IPS DF 4.7 (cell line): Measurements from ENCODE around the gene PRTN3.
"Not testable (repeated sequence)": the region's sequence is repeated elsewhere in the genome, so short reads cannot be mapped to it uniquely, and the experiment has no call there.

Source experiments
- DNase-seq: peaks from one replicate; pipeline ENCODE4 v3.0.0-alpha.2; 2013; ENCODE audit warnings: low spot score; ENCODE audit errors: extremely low read depth

PRTN3 gene

DNA sequence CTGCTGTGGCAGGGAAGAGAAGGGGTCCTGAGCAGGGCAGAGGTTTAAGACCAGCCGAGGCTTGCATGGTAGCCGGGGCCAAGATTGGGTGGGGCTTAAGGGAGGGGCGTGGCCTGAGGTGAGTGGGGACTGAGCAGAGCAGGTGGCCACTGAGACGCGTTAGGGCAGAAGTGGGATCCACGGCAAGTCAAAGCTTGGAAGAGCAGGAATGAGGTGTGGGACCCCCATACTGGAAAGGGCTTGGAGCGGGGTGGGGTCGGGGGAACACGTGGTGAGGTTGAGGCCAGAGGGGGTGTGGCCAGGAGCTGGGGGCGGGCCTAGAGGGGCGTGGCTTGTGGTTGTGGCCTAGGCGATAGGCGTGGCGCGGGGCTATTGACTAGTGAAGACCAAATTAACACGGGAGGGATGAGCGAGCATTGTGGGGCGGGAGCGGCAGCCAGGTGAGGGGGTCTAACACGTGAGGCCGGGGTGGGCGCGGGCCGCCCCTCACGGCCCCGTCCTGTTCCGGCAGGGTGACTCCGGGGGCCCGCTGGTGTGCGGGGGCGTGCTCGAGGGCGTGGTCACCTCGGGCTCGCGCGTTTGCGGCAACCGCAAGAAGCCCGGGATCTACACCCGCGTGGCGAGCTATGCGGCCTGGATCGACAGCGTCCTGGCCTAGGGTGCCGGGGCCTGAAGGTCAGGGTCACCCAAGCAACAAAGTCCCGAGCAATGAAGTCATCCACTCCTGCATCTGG is 21.9 kb downstream of the PRTN3 start:
- DNase-seq: no peak

DNA sequence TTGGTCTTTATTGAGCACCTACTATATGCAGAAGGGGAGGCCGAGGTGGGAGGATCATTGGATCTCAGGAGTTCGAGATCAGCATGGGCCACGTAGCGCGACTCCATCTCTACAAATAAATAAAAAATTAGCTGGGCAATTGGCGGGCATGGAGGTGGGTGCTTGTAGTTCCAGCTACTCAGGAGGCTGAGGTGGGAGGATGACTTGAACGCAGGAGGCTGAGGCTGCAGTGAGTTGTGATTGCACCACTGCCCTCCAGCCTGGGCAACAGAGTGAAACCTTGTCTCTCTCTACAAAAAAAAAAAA is 22.5 kb downstream of the PRTN3 start:
- no peak for DNase-seq

- no peak for DNase-seq
Measured at GRCh38 chr19:866769-867300, 26.0 kb downstream of the PRTN3 start.

- no peak for DNase-seq
Measured at GRCh38 chr19:867301-867793, 26.5 kb downstream of the PRTN3 start.

DNA sequence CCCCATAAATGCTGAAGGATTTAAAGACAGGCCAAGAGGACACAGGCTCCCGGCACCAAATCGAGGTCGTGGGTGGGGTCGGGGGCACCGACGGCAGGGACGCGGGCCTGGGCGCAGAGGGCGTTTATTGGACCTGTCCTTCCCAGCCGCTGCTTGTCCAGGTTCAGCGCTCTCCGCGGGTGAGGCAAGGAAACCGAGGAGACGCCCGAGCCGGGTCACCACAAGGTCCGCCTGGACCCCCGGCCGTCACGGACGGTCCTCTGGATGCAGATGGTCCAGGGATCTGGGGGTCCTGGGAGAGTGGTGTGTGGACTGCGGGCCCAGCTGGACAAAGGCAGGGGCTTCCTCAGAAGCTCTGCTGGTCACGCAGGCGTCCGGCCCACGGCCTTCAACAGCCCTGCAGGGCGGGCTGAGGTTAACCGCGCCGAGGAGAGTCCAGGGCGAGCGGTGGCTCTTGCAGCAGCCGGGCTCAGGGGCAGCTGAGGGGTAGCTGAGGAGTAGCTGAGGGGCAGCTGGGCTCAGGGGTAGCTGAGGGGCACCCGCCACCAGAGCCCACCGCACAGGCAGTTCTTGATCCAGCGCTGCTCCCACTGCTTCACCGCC is 27.2 kb downstream of the PRTN3 start:
- no peak for DNase-seq

GRCh38 chr19:868458-869244 is 27.9 kb downstream of the PRTN3 start:
- DNase-seq: no peak

GRCh38 chr19:869245-870177 is 28.7 kb downstream of the PRTN3 start:
- DNase-seq: no peak

- no peak for DNase-seq
Measured at GRCh38 chr19:870314-870713, 29.5 kb downstream of the PRTN3 start.

- DNase-seq: no peak
Measured at GRCh38 chr19:870963-871401, 30.2 kb downstream of the PRTN3 start.

GRCh38 chr19:871446-872265 is 30.9 kb downstream of the PRTN3 start:
- no peak for DNase-seq

DNA sequence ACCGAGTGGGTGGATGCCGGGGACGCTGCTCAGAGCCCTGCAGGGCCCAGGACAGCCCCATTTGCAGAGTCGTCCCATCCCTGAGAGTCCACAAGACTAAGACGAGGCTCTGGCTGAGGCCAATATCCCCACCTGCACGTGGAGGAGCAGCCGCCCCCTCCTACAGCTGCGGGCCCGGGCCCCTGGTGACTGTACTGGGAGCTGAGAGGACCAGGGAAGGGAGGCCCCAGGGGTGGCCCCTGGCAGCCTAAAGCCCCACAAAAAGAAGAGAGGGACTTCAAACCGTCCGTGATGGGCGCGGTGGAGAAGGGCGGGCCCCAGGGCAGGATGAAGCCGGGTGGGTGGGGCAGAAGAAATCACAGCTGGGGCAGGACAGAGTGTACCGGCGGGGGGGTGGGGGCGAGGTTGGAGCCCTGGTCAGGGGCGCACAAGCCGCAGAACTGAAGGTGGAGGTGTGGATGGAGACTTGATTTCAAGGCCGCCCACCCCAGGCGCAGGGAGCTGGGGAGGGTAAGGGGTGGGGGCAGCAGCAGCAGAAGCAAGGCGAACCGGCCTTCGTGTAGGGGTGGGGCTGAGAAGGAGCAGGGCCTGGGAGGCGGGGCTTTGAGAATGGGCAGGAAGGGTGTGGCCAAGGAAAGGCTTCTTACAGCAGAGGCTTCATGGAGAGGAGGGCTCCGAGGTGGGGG is 31.6 kb downstream of the PRTN3 start:
- DNase-seq: no peak

GRCh38 chr19:873084-873483 is 32.3 kb downstream of the PRTN3 start:
- no peak for DNase-seq

DNA sequence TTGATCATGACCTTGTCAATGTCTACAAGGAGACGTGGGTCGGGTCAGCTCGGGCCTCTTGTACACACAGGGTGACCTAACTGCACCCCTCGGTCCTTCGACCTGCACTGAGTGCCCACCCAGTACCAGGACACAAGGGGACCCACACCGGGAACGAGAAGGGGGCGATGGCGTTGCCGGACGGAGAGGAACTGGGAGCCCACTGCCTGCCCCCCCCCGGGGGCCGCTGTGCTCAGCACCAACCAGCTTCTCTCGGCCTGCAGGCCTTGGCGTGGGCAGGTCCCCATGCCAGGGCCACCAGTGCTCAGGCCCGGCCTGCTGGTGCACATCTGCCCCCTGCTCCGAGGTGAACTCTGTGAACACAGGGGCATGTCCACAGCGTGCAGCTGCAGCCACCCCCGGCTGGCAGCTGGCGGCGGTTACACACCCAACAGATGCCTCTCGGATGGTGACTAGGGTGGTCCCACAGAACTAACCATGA is 32.8 kb downstream of the PRTN3 start:
- DNase-seq: no peak

GRCh38 chr19:875265-875879 is 34.6 kb downstream of the PRTN3 start:
- DNase-seq: no peak

DNA sequence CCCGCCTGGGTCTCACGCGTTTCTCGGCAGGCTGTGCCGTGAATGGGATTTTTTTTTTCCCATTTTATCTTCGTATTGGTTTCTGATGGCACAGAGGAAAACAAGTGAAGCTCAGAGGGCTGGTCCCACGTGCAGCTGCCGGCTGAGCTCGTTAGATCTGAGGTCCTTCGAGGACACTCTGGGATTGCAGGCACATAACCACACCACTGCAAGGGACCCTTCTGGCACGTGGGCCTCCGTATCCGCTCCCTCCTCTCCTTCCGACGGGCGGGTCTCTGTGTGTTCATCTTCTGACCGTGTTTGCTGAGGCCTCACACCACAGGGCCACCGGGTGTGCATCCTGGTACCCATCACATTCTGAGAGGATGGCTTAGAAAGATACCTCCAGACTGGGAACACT is 35.3 kb downstream of the PRTN3 start:
- DNase-seq: no peak

DNA sequence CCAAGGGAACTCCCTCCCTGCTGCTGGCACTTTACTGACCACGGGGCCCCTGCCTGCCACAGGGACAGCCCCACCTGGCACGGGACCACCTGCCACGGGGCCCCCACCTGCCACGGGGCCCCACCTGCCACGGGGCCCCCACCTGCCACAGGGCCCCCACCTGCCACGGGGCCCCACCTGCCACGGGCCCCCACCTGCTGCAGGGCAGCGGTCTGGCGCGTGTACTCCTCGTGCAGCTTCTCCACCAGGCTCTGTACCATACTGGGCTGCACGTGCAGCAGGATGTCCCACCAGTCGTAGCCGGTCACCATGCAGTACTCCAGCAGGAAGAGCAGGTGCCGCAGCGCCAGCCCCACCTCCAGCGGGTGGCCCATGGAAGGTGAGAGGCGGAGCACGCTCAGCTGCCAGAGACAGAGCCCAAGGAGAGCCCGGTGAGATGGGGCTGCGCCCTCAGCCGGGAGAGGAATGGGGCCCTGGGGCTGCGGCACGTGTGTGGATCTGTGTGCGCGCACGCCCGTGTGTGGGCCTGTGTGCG is 36.0 kb downstream of the PRTN3 start:
- no peak for DNase-seq

- not testable (repeated sequence) for DNase-seq
Measured at GRCh38 chr19:877992-878660, 37.3 kb downstream of the PRTN3 start.
